Glutamatergic neuron (in vitro differentiated cells): ENCODE data around the gene UPK3A. TPM values are rescaled to one million over a fixed set of nuclear protein-coding genes. Genes with fewer than 3 reads are reported as not detected.
"Not testable (repeated sequence)": the region's sequence is repeated elsewhere in the genome, so short reads cannot be mapped to it uniquely, and the experiment has no call there.

Experiments
- DNase-seq: peaks from one replicate; pipeline ENCODE4 v3.0.0; 2022
- H3K27ac Mint-ChIP-seq: one replicate; pipeline ENCODE4 v1.8.0; 2020; ENCODE audit warnings: mild to moderate bottlenecking, mixed read lengths, inconsistent platforms; ENCODE audit not compliant: unreplicated experiment
- H3K27me3 Mint-ChIP-seq: one replicate; pipeline ENCODE4 v1.8.0; 2020; ENCODE audit warnings: mild to moderate bottlenecking, moderate library complexity, mixed read lengths, inconsistent platforms; ENCODE audit not compliant: unreplicated experiment
- H3K36me3 Mint-ChIP-seq: one replicate; pipeline ENCODE4 v1.8.0; 2020; ENCODE audit warnings: mild to moderate bottlenecking, mixed read lengths, inconsistent platforms; ENCODE audit not compliant: unreplicated experiment
- H3K4me1 Mint-ChIP-seq: one replicate; pipeline ENCODE4 v1.8.0; 2020; ENCODE audit warnings: mild to moderate bottlenecking, low read depth, mixed read lengths, inconsistent platforms; ENCODE audit not compliant: unreplicated experiment
- H3K4me3 Mint-ChIP-seq: one replicate; pipeline ENCODE4 v1.8.0; 2020; ENCODE audit warnings: mild to moderate bottlenecking, mixed read lengths, inconsistent platforms; ENCODE audit not compliant: unreplicated experiment
- H3K9me3 Mint-ChIP-seq: one replicate; pipeline ENCODE4 v1.8.0; 2020; ENCODE audit warnings: mild to moderate bottlenecking, moderate library complexity, mixed read lengths, inconsistent platforms; ENCODE audit not compliant: unreplicated experiment
- total RNA-seq: library from RNA; stranded (reverse); fragmentation: NEBNext Ultra II Directional; extraction: Animal tissue kit (Norgen Biotek cat#: 25700); gene quantifications from one replicate; pipeline ENCODE4 v1.2.1, GENCODE V29; 2021; ENCODE audit not compliant: unreplicated experiment
- TF ChIP-seq, protein P1 (sequence below): fragments of 200-600 bp; sonication (generic); IDR thresholded peaks from one replicate; pipeline ENCODE4 v1.5.0; 2021; ENCODE audit not compliant: partially characterized antibody, unreplicated experiment

The UPK3A gene
- total RNA-seq, 1 donor from 2014 or later, result not detected

DNA sequence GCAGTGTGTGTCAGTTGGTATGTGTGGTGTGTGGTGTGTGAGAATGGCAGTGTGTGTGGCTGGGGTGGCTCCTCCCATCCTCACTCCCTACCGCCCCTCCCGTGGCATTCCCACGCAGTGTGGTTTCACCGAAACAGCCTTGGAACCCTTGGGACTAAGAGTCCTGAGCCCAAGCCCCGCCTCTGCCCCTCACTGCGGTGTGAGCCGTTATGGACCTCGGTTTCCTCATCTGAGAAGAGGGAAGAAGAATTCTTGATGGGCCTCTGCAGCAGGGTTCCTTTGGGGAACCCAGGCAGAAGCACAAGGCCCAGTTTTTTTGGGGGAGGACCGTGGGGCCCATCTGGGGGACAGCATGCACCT lies 7.2 kb downstream of the UPK3A start:
- no peak for DNase-seq
- H3K4me1 Mint-ChIP-seq, result no peaks in the 10 kb centered on the region
- peaks cover 8% of the 10 kb centered on the region for H3K27me3 Mint-ChIP-seq
- TF ChIP-seq, protein P1, sequence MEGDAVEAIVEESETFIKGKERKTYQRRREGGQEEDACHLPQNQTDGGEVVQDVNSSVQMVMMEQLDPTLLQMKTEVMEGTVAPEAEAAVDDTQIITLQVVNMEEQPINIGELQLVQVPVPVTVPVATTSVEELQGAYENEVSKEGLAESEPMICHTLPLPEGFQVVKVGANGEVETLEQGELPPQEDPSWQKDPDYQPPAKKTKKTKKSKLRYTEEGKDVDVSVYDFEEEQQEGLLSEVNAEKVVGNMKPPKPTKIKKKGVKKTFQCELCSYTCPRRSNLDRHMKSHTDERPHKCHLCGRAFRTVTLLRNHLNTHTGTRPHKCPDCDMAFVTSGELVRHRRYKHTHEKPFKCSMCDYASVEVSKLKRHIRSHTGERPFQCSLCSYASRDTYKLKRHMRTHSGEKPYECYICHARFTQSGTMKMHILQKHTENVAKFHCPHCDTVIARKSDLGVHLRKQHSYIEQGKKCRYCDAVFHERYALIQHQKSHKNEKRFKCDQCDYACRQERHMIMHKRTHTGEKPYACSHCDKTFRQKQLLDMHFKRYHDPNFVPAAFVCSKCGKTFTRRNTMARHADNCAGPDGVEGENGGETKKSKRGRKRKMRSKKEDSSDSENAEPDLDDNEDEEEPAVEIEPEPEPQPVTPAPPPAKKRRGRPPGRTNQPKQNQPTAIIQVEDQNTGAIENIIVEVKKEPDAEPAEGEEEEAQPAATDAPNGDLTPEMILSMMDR, result no peak
- H3K36me3 Mint-ChIP-seq, result peaks cover 4% of the 10 kb centered on the region
- H3K4me3 Mint-ChIP-seq, result no peak overlapping the region
- no peak overlapping the region for H3K27ac Mint-ChIP-seq
- H3K9me3 Mint-ChIP-seq, result no peaks in the 10 kb centered on the region

DNA sequence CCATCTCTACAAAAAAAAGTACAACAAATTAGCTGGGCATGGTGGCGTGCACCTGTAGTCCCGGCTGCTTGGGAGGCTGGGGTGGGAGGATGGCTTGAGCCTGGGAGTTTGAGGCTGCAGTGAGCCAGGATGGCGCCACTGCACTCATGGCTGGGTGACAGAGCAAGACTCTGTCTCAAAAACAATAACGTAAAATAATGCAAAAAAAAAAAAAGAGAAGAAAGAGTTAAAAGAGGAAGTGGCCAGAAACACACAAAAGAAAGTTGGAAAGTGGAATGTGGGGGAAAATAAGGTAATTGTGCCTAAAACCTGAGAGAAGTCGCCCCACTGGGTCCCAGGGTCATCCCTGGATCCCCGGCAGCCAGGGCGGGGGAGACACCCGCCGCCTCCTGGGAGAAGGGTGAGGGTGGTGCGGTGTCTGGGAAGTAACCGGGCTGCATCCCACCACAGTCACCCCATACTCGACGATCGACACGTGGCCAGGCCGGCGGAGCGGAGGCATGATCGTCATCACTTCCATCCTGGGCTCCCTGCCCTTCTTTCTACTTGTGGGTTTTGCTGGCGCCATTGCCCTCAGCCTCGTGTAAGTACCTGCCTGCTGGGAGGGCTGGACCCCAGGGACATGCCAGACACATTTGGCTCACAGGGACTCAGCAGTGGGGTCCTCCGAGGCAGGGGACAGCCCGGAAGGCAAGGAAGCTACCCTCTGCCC lies 8.1 kb downstream of the UPK3A start:
- no peak for DNase-seq
- no peak overlapping the region for H3K27ac Mint-ChIP-seq
- H3K36me3 Mint-ChIP-seq, result peaks cover 4% of the 10 kb centered on the region
- TF ChIP-seq, protein P1, result no peak
- H3K4me3 Mint-ChIP-seq, result no peak overlapping the region
- no peaks in the 10 kb centered on the region for H3K9me3 Mint-ChIP-seq
- no peaks in the 10 kb centered on the region for H3K4me1 Mint-ChIP-seq
- H3K27me3 Mint-ChIP-seq, result peaks cover 8% of the 10 kb centered on the region

DNA sequence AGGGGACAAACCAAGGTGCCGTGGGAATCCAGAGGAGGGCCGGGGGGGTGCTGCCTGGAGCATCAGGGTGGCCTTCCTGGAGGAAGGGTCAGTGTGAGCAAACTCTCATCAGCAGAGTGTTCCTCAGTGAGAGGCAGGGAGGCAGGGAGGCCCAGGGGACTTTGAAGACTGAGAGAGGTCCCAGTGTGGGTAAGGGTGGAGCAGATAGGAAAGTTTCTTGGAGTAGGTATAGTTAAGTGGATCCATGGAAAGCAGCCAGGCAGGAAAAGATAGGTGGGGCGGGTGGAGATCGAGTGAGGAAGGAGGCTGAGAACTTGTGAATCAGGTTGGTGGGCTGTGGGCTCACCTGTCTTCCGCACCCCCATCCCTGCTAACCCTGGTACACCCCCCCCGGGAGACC lies 9.3 kb downstream of the UPK3A start:
- Mint-ChIP-seq H3K27me3 (peaks cover 8% of the 10 kb centered on the region), H3K27ac (no peak overlapping the region), H3K4me3 (no peak overlapping the region), H3K4me1 (no peaks in the 10 kb centered on the region), H3K9me3 (no peaks in the 10 kb centered on the region), H3K36me3 (peaks cover 4% of the 10 kb centered on the region)
- no peak for DNase-seq
- TF ChIP-seq, protein P1, result no peak

DNA sequence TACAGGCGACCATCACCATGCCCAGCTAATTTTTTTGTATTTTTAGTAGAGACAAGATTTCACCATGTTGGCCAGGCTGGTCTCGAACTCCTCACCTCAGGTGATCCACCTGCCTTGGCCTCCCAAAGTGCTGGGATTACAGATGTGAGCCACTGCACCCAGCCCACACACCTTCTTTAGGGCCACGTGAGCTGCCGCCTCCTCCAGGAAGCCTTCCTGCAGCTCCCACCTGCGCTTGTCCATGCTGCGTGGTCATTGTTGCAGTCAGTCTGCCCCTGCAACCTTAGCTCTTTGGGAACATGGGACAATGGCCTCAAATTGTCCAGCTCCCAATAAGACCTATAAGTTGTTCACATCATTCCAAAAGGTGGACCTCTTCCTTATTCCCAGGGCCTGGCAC lies 10.3 kb downstream of the UPK3A start:
- not testable (repeated sequence) for DNase-seq, H3K36me3 Mint-ChIP-seq, H3K27ac Mint-ChIP-seq, H3K27me3 Mint-ChIP-seq, H3K9me3 Mint-ChIP-seq, H3K4me3 Mint-ChIP-seq, H3K4me1 Mint-ChIP-seq

DNA sequence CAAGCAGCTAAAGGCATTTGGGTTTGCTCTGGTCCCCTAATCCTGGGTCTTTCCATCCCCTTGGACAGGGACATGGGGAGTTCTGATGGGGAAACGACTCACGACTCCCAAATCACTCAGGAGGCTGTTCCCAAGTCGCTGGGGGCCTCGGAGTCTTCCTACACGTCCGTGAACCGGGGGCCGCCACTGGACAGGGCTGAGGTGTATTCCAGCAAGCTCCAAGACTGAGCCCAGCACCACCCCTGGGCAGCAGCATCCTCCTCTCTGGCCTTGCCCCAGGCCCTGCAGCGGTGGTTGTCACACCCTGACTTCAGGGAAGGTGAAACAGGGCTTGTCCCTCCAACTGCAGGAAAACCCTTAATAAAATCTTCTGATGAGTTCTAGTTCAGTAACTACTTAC lies 10.7 kb downstream of the UPK3A start:
- DNase-seq, result no peak
- Mint-ChIP-seq H3K36me3 (peaks cover 4% of the 10 kb centered on the region), H3K9me3 (no peaks in the 10 kb centered on the region), H3K4me3 (no peak overlapping the region), H3K27me3 (peaks cover 10% of the 10 kb centered on the region), H3K4me1 (no peaks in the 10 kb centered on the region), H3K27ac (no peak overlapping the region)
- TF ChIP-seq, protein P1, result no peak
